Gastrocnemius medialis (tissue), 4 donors: ENCODE results near the gene TNN.

ENCODE experiments used
- CTCF ChIP-seq, 5 experiments: fragments of 450-650 bp in 3 of 5; fragments of 200-600 bp in 2 of 5; sonication (generic) in 2 of 5; IDR thresholded peaks in 4 of 5; conservative IDR thresholded peaks in 1 of 5; 1 replicate in 4 of 5; 2 replicates in 1 of 5; pipeline ENCODE4 v1.5.1; 2016 to 2019; ENCODE audit warnings: antibody characterized with exemption in 5 of 5, mild to moderate bottlenecking in 3 of 5, moderate library complexity in 3 of 5
- POLR2A ChIP-seq, 2 donors: fragments of 450-650 bp; IDR thresholded peaks; one replicate each; pipeline ENCODE4 v1.6.1; 2017; ENCODE audit warnings: antibody characterized with exemption in 2 of 2, mild to moderate bottlenecking in 2 of 2, moderate library complexity in 2 of 2

GRCh38 chr1:175193527-175193910, 125.9 kb downstream of the TNN start:
- TF ChIP-seq CTCF (IDR thresholded peaks at IDR 0.05 in 4 of 5, conservative IDR thresholded peaks at IDR 0.05 in 1 of 5) (no peak), POLR2A (IDR thresholded peaks at IDR 0.05) (no peak)
